Measurements from ENCODE around the gene IRGC.

DNA sequence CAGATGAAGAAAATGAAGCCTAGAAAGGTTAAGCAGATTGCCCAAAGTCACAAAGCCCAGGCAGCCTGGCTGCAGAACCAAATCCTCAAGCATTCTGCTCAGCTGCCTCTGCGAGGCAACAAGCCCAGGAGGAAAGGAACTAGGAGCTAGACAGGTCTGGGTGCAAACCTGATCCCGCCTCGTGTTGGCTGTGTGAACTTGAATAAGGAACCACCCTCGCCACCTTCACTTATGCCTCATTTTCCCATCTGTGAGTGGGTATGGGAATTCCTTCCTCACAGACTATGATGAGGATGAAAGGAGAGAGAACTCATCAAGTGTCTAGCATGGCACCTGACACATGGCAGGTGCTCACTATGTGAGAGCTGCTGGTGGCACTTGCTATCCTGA, 32.3 kb downstream of the IRGC start:
- no peak for TF ChIP-seq EZH2 (IDR thresholded peaks at IDR 0.05; ENCODE audit: insufficient read depth, poor library complexity, severe bottlenecking)
- no peak for TF ChIP-seq EZH2phosphoT487 (IDR thresholded peaks at IDR 0.05; ENCODE audit: insufficient read depth, low read depth)
